ENCODE measurements around the gene UNCX.
"Not testable (repeated sequence)": the region's sequence is repeated elsewhere in the genome, so short reads cannot be mapped to it uniquely, and the experiment has no call there.

Gene UNCX

DNA sequence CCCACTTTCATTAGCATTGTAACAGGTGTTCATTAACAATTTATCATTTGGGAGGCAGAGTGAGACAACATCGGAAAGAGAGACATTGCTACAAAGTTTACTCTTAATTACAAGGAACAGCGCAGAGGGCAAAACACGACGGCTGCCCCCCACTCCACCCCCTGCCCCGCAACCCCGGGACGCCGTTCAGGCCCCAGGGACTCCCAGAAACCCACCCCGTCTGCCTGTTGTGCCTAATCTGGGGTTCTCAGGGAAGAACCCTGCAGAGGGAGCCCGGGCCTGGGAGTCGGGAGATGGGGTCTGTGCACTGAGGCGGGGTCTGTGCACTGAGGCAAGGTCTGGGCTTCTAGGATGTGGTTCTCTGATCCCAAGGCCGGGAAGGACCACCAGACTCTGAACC lies 25.2 kb downstream of the UNCX start:
- DNase-seq (ENCODE audit: low read depth in 2 of 2), result no peak

- DNase-seq (ENCODE audit: low read depth in 2 of 2), result no peak
Observed at GRCh38 chr7:1259621-1260243, 27.1 kb downstream of the UNCX start.

DNA sequence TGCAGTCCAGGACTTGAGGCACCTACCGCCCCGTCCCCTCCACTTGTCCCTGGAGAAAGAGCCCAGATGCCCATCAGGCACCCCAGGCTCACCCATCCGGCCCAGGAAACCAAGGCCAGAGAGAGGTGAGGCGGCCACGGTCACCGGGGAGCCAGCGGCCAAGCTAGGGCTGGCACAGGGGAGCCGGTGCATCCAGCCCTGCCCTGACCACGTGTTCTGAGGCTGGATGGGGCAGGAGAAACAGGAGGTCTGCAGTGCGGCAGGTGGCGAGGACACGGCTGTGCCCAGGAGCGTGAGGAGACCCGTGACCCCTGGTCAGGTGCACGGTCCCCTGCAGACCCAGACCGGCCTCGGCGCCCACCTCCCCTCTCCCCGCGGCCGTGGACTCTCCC lies 27.6 kb downstream of the UNCX start:
- no peak for DNase-seq (ENCODE audit: low read depth in 2 of 2)

DNA sequence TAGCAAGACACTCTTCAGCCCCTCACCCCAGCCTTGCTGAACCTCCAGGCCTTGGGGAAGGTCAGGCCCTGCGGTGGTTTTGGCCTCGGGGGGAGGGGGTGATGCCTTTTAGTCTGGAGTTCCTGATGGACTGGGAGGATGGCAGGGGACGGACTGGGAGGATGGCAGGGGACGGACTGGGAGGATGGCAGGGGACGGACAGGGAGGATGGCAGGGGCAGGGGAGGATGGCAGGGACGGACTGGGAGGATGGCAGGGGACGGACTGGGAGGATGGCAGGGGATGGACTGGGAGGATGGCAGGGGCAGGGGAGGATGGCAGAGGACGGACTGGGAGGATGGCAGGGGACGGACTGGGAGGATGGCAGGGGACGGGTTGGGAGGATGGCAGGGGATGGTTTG lies 28.4 kb downstream of the UNCX start:
- DNase-seq (ENCODE audit: low read depth in 2 of 2), result not testable (repeated sequence)

DNA sequence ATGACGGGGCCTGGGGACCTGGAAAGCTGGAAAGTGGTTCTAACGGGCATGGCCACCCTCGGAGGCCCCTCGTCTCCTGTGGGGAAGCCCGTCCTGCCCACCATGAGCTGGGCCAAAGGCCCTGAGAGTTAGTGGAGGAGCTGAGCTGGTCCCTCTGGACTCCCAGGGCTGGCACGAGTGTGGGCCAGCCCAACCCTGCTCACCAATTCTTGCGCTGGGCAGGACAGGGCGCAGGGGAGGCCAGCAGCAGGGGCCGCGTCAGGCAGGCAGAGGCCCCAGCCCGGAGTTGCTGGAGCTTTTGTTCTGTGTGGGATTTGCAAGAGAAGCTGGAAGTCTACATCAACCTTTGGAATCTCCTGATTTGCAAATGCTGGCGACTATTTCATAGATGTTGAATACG lies 29.8 kb downstream of the UNCX start:
- no peak for DNase-seq (ENCODE audit: low read depth in 2 of 2)

GRCh38 chr7:1263391-1263951 lies 30.8 kb downstream of the UNCX start:
- DNase-seq (ENCODE audit: low read depth in 2 of 2), result no peak

GRCh38 chr7:1264345-1265280 lies 31.9 kb downstream of the UNCX start:
- no peak for DNase-seq (ENCODE audit: low read depth in 2 of 2)

- no peak for DNase-seq (ENCODE audit: low read depth in 2 of 2)
Observed at GRCh38 chr7:1267016-1267900, 34.6 kb downstream of the UNCX start.

GRCh38 chr7:1268076-1268815 lies 35.6 kb downstream of the UNCX start:
- DNase-seq (ENCODE audit: low read depth in 2 of 2), result no peak

DNA sequence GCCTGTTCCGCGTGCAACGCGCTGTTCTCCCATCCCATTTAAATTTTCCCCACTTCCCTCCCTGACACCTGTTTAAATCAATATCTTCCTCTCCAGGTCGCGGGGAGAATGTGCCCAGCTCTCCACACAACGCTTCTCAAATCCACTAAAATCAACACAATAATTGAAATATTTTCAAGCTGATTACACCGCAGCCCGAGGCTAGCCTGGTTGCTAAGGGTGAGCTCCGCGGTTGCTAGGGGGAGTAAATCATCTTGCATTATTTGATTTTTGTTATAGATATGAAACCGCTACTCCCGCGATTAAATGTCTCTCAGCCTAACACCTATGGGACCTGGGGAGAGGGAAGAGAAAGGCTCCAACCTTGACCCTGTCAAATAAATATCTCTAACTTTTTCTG lies 36.2 kb downstream of the UNCX start:
- DNase-seq (ENCODE audit: low read depth in 2 of 2), result no peak

DNA sequence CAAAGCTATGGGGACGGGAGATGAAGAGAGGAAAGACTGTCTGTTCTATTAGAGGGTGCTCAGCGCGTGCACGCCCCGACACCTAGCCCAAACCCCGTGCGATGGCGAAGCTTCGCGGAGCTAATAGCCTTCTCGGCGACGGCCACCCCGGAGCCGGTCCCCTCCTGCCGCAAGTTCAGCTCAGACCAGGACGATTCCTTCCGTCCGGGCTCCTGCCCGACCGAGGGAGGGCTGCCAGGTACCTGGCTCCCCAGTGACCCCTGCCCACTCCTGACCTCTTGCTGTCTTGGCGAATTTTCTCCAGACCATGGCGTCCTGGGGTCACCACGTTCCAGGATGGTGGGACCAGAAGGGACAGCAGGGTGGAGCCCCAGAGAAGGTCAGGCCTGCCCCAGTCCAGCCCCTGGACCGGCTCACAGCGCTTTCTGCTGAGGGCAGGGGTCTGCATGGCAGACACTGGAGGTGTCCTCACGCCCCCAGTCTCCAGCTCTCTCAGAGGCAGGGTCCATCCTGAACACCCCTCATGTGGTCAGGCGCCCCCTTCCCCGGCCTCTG lies 36.7 kb downstream of the UNCX start:
- DNase-seq (ENCODE audit: low read depth in 2 of 2), result no peak

- no peak for DNase-seq (ENCODE audit: low read depth in 2 of 2)
Observed at GRCh38 chr7:1270181-1270580, 37.5 kb downstream of the UNCX start.

GRCh38 chr7:1271046-1271445 lies 38.4 kb downstream of the UNCX start:
- DNase-seq (ENCODE audit: low read depth in 2 of 2), result no peak

GRCh38 chr7:1271656-1272055 lies 39.0 kb downstream of the UNCX start:
- DNase-seq (ENCODE audit: low read depth in 2 of 2), result no peak

DNA sequence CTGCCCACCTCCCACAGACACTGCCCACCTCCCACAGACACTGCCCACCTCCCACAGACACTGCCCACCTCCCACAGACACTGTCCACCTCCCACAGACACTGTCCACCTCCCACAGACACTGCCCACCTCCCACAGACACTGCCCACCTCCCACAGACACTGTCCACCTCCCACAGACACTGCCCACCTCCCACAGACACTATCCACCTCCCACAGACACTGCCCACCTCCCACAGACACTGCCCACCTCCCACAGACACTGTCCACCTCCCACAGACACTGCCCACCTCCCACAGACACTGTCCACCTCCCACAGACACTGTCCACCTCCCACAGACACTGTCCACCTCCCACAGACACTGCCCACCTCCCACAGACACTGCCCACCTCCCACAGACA lies 39.5 kb downstream of the UNCX start:
- not testable (repeated sequence) for DNase-seq (ENCODE audit: low read depth in 2 of 2)

- no peak for DNase-seq (ENCODE audit: low read depth in 2 of 2)
Observed at GRCh38 chr7:1274121-1274875, 41.6 kb downstream of the UNCX start.

- DNase-seq (ENCODE audit: low read depth in 2 of 2), result no peak
Observed at GRCh38 chr7:1274876-1275375, 42.3 kb downstream of the UNCX start.

- DNase-seq (ENCODE audit: low read depth in 2 of 2), result no peak
Observed at GRCh38 chr7:1275451-1276381, 43.0 kb downstream of the UNCX start.

GRCh38 chr7:1276626-1277175 lies 44.0 kb downstream of the UNCX start:
- no peak for DNase-seq (ENCODE audit: low read depth in 2 of 2)
